Ishikawa (cell line): ENCODE results near the gene PLA2G2F.

Experiments used
- CEBPB ChIP-seq: IDR thresholded peaks from 2 replicates; pipeline ENCODE4 v1.6.1; 2012
- CREB1 ChIP-seq: IDR thresholded peaks from 2 replicates; pipeline ENCODE4 v1.6.1; 2012; ENCODE audit warnings: low read depth
- EGR1 ChIP-seq: IDR thresholded peaks from 2 replicates; pipeline ENCODE4 v1.6.1; 2012
- EP300 ChIP-seq: IDR thresholded peaks from 2 replicates; pipeline ENCODE4 v1.6.1; 2012; ENCODE audit warnings: borderline replicate concordance
- FOXM1 ChIP-seq: IDR thresholded peaks from 2 replicates; pipeline ENCODE4 v1.6.1; 2012; ENCODE audit warnings: low read depth, borderline replicate concordance
- MAX ChIP-seq: IDR thresholded peaks from 2 replicates; pipeline ENCODE4 v1.6.1; 2012
- NFIC ChIP-seq: IDR thresholded peaks from 2 replicates; pipeline ENCODE4 v1.6.1; 2012
- RAD21 ChIP-seq: IDR thresholded peaks from 2 replicates; pipeline ENCODE4 v1.6.1; 2012; ENCODE audit warnings: low read depth
- REST ChIP-seq: IDR thresholded peaks from 2 replicates; pipeline ENCODE4 v1.6.1; 2012; ENCODE audit warnings: low read depth, mild to moderate bottlenecking
- TAF1 ChIP-seq: IDR thresholded peaks from 2 replicates; pipeline ENCODE4 v1.6.1; 2012; ENCODE audit warnings: low read depth, mild to moderate bottlenecking
- TCF12 ChIP-seq: IDR thresholded peaks from 2 replicates; pipeline ENCODE4 v1.6.1; 2012; ENCODE audit warnings: low read depth
- TEAD4 ChIP-seq: IDR thresholded peaks from 2 replicates; pipeline ENCODE4 v1.6.1; 2012
- USF1 ChIP-seq: IDR thresholded peaks from 2 replicates; pipeline ENCODE4 v1.6.1; 2012
- YY1 ChIP-seq: IDR thresholded peaks from 2 replicates; pipeline ENCODE4 v1.6.1; 2012; ENCODE audit warnings: low read depth
- ZBTB7A ChIP-seq: IDR thresholded peaks from 2 replicates; pipeline ENCODE4 v1.6.1; 2012; ENCODE audit warnings: low read depth

The PLA2G2F gene

GRCh38 chr1:20183035-20183434 is 43.9 kb downstream of the PLA2G2F start:
- TF ChIP-seq RAD21 (no peak), TEAD4 (no peak), ZBTB7A (no peak), YY1 (no peak), CREB1 (no peak), TCF12 (no peak), NFIC (no peak), CEBPB (no peak), EGR1 (no peak), USF1 (no peak), FOXM1 (no peak), REST (no peak), TAF1 (no peak)

GRCh38 chr1:20183616-20184271 is 44.6 kb downstream of the PLA2G2F start:
- TF ChIP-seq TEAD4 (no peak), RAD21 (no peak), YY1 (no peak), TAF1 (no peak), EGR1 (no peak), TCF12 (no peak), MAX (no peak), USF1 (no peak), EP300 (no peak), CEBPB (no peak), NFIC (no peak), REST (no peak), CREB1 (no peak), ZBTB7A (no peak), FOXM1 (no peak)

- no peak for TF ChIP-seq NFIC
- no peak for TF ChIP-seq YY1
- no peak for TF ChIP-seq TEAD4
- no peak for TF ChIP-seq RAD21
- no peak for TF ChIP-seq CREB1
- TF ChIP-seq EP300: no peak
- no peak for TF ChIP-seq ZBTB7A
- TF ChIP-seq REST: no peak
- TF ChIP-seq MAX: no peak
- TF ChIP-seq EGR1: no peak
- TF ChIP-seq CEBPB: no peak
- no peak for TF ChIP-seq TCF12
- TF ChIP-seq USF1: no peak
These were observed 45.4 kb downstream of the PLA2G2F start for GRCh38 chr1:20184481-20184900.
